HG02759 (cell line): ENCODE data around the gene CLSTN2.

Source experiments
- ATAC-seq: cut with Tn5 transposase; IDR thresholded peaks from one replicate; pipeline ENCODE4 v1.9.1; 2021; ENCODE audit warnings: mild to moderate bottlenecking, moderate library complexity; ENCODE audit not compliant: unreplicated experiment

Gene CLSTN2

GRCh38 chr3:140441006-140441405 is 506.0 kb downstream of the CLSTN2 start:
- ATAC-seq: no peak

DNA sequence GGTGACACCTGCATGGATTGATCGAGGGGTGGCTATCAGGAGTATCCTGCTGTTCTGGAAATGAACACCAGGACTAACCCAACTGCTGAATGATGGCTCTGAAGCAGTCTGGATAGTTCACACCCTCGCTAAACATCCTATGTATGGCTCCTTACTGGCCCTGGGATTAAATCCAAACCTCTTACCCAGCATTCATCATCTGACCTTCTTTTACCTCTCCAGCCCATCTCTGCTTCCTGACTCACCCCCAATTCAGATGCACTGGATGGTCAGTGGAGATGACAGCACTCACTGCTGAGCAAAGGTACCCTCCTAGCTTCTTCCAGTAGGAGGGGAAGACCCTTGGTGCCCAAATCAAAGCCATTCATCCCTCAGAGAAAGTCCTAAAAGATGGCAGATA is 507.6 kb downstream of the CLSTN2 start:
- ATAC-seq: no peak

- no peak for ATAC-seq
Observed at GRCh38 chr3:140443073-140443472, 508.1 kb downstream of the CLSTN2 start.

GRCh38 chr3:140443806-140444205 is 508.8 kb downstream of the CLSTN2 start:
- ATAC-seq: no peak

- no peak for ATAC-seq
Observed at GRCh38 chr3:140446734-140447133, 511.7 kb downstream of the CLSTN2 start.

- no peak for ATAC-seq
Observed at GRCh38 chr3:140447136-140447535, 512.2 kb downstream of the CLSTN2 start.

DNA sequence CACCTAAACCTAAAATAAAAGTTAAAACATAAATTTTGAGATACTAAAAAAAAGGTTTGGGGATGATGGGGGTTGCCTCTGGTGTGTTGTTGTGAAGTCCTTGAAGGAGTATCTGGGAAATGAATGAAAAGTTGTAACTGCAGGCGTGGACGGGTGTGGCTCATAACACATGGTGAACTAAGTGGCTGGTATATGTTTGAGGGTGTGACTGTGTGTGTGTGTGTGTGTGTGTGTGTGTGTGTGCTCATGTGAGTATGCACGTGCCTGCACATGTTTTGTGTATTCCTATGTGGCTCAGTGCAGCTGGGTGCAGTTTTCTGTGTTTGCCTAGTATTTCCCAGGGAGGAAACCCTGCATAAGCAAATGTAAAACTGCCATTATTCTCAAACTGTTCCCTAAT is 513.0 kb downstream of the CLSTN2 start:
- no peak for ATAC-seq

DNA sequence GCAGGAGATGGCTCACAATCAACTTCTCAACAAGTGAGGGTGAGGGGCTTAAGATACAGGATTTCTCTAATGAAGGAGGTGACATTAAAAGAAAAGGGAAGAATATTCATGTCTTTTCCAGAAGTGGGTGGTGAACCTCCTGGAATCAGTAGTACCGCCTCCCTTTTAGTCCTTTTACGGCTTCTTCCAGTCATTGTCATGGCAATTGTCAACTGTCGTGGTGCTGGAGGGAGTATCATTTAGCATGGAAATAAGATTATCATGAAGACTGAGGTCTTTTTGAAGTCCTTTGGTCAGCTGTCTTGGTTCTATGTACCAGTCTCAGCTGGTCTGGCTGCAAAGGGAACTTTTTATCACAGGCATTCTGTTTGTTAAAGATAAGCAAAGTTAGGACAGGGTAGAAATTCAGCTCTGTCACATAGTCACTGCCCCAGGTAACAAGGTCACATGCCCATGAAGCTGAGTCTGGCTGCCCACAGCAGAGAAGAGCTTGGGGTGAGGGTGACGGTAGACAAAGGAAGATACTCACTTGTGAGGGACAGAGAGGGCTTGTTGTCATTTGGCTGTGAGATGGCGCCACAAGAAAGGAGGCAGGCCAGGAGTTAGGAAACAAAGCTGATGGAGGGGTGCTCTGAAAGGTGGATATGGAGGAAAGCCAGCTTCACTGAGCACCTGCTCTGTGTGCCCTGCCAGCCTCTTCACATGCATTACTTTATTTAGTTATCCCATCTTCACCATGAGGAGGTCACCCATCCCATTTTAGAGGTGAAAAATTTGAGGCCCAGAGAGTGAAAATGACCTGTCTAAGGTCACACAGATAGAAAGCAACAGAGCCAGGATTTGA is 514.6 kb downstream of the CLSTN2 start:
- no peak for ATAC-seq

DNA sequence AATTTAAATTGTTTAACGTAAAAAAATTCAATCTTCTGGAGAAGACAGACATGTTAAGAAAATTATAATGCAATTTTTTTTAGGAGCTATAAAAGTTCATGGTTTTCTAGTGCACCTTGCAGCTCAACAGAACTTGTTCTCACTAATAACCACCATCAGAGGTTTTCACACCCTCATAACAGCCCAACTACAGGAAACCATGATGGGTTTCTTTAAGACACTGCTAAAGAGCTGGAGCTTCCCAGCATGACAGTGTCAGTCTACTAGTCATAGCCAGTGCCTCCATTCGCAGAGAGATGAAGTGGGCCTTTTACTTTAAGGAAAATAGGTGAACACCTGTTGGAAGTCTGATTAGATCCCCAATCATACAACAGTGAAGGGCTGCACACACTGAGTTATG is 518.8 kb downstream of the CLSTN2 start:
- ATAC-seq: no peak

- ATAC-seq: no peak
Observed at GRCh38 chr3:140455521-140456214, 520.7 kb downstream of the CLSTN2 start.

- ATAC-seq: no peak
Observed at GRCh38 chr3:140456974-140457373, 522.0 kb downstream of the CLSTN2 start.

- ATAC-seq: no peak
Observed at GRCh38 chr3:140459462-140459861, 524.5 kb downstream of the CLSTN2 start.

DNA sequence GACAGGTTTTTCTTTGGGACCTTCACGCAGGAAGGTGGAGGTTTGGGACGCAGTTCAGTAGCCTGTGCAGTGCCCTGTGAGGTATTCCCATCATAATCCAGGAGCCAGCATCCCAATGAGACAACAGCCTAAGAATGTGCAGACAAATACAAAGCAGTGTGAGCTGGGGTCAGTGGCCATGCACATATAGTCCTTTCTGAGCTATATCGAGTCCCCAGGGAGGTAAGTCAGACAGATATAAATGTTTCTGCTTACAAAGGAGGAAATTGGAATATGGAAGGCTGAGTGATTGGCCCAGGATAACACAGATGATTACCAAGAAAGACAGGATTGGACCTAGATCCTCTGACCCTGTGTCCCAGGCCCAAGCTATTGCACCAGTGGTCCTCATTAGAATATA is 526.3 kb downstream of the CLSTN2 start:
- ATAC-seq: no peak

DNA sequence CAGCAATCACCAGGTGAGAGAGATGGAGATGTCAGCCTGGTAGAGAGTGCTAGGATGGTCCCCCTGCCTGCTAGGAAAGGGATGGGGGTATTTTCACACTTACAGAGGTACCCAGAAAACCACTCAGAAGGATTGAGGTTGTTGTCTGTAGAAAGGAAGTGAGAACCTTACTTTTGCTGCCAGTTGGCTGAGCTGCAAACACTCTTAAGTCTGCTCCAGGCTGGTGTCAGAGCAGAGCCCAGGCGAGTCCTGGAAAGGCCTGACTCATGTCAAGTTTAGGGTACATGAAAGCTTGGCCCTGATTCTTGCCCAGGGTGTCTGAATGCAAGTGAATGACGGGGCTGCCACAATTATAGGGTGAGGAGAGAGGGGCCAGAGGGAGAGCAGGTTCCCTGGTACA is 528.4 kb downstream of the CLSTN2 start:
- ATAC-seq: no peak

DNA sequence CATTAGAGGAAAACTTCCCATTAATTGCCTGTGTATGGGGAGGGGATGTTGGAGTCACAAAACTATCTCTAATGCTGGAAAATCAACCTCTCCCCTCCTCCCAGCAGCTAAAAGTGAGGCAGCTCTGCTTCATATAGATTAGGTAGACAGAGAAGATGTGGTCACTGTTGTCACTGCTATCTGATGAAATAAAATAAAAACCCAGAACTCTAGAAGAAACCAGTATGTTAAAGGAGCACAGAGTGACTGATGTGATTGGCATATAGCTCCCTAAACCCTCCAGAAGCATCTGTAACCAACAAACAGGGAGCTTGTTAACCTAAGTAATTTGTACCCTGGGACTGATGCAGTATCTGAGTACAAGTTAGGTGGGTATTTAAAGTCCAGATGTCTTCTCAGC is 531.0 kb downstream of the CLSTN2 start:
- no peak for ATAC-seq

DNA sequence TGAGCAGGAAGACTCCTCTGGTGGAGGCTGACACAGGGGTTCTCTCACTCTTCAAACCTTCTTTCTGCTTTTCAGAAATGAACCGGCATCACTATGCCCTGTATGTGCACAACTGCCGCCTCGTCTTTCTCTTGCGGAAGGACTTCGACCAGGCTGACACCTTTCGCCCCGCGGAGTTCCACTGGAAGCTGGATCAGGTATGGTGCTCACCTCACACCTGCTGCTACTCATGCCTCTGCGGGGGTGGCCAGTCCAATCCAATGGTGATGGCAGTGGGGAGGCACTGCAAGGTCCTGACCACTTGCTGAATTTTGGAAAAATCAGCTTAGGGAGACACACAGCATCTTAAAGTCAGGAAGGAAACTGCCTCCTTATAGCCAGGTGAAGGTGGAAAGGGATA is 531.5 kb downstream of the CLSTN2 start:
- ATAC-seq: no peak

- no peak for ATAC-seq
Observed at GRCh38 chr3:140467104-140467577, 532.2 kb downstream of the CLSTN2 start.

- ATAC-seq: no peak
Observed at GRCh38 chr3:140467796-140468315, 532.9 kb downstream of the CLSTN2 start.

GRCh38 chr3:140468407-140468806 is 533.4 kb downstream of the CLSTN2 start:
- ATAC-seq: no peak

GRCh38 chr3:140469491-140469890 is 534.5 kb downstream of the CLSTN2 start:
- ATAC-seq: no peak

DNA sequence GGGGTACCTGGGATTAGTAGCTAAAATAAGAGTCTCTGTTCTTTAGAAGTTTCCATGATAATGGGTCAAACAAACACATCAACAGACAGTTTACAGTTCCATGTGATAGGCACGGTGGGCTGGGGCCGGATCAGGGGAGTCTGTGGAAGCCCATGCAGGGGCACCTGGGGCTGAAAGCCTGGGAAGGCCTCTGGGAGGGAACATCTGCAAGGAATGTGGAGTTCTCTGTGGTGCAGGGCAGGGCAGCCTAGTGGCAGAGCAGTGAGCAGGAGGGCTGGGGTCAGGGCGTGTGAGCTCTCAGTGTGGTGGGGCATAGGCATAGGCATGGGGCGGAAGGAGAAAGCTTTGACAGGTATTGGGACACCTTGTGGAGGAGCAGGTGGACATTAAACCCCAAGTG is 535.2 kb downstream of the CLSTN2 start:
- ATAC-seq: no peak

DNA sequence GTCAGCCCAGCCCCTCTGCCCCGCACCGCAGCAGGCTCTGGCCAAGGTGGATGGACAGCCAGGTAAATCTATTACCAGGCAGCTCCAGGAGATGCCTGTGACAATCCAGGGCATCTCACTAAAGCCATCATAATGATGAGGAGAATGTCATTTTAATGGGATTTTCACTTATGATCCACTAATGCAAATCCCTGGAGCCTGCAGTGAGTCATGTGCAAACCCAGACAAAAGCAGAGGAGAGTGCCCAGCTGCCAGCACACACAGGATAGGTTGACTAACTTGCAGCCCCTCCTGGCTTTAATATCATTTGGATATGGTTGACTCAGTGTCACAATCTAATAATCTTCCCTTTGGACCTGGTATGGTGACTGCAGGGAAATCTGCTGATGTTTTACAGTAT is 536.0 kb downstream of the CLSTN2 start:
- ATAC-seq: no peak
